ENCODE data around the gene DNM3.

The DNM3 gene

DNA sequence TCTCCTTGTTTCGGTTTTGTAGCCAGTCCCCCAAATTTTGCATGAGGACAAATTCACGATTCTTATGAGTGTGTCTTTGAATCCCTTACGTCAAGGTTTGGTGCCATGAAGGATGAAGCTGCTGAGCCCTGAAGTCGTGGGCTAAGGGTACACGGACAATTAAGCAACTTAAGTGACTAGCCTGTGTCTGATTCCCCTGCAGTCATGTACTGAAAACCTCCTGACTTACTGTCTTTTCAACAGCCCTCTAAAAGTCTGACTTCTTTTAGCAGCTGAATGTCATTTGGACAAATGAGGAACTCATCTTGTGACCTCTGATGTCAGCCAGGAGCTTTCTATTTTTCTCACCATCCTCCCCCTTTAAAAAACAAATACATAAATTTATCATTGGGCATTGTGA, 552.1 kb downstream of the DNM3 start:
- no peak for DNase-seq (ENCODE audit: low read depth, low spot score)

DNA sequence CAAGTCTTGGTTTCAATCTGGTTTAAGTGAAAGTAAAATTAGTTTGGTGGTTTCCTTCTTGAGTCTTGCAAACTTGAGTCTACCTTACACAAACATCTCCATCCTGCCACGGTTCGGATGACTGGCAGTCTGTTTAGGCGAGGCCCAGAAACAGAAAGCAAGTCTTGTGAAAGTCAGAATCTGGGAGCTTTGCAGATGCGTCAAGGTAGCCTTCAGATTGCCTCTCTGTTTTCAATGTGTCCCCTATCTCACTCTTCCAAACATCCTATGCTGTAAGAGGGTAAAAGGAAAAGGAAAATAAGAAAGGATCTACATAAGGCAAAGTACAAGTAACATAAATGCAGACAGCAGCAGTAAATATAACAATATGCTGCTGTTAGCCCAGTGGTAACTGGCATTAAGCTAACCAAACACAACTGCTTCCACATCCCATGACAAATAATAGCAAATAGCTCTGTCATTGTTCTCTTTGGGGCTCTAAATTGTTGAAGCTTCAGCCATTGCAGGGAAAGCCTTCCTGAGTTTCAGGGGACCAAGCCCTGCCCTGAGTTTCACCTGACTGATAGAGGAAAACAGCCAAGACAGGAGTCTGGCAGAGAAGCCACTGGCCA, 552.9 kb downstream of the DNM3 start:
- no peak for DNase-seq (ENCODE audit: low read depth, low spot score)

GRCh38 chr1:172394811-172395210, 553.5 kb downstream of the DNM3 start:
- no peak for DNase-seq (ENCODE audit: low read depth, low spot score)

- DNase-seq (ENCODE audit: low read depth, low spot score): no peak
These were observed 554.3 kb downstream of the DNM3 start for GRCh38 chr1:172395576-172395975.

- no peak for DNase-seq (ENCODE audit: low read depth, low spot score)
These were observed 555.9 kb downstream of the DNM3 start for GRCh38 chr1:172397221-172397620.

- no peak for DNase-seq (ENCODE audit: low read depth, low spot score)
These were observed 556.3 kb downstream of the DNM3 start for GRCh38 chr1:172397633-172398032.

- DNase-seq (ENCODE audit: low read depth, low spot score): no peak
These were observed 556.9 kb downstream of the DNM3 start for GRCh38 chr1:172398193-172398592.

DNA sequence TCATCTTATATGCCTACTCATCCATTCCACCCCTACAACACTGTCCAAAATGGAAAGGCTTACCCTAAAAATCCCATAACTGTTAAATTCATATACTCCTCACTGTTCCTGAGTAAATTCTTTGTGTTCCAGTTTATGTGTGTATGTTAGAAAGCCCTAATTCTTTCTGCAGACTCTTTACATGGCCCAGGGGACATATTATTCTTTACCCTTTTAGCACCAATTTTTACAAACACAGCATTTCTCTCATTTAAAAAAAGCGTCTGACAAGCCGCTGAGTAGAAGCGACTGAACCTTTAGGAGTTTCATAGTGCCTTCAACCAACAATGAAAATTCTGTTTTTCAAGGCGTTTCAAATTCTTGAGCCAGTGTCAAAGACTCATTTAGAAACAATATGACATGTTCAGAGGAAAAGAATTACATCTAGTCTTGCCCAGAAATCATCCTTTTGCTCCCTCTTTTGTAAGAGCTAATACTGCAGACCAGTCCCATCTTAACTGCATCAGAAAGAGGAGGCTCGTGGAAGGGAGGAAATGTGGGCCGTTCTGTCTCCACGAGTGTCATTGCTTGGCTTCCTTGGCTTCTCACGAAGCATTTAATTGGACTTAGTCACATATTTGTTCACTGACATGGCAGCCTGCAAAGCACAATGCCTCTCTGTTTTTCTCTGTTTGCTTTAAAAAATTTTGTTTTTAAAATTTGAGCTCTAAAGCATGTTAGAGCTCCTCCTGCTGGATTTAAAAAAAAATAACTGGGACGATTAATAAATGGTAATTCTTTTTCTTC, 557.9 kb downstream of the DNM3 start:
- DNase-seq (ENCODE audit: low read depth, low spot score): peak; percentile 38

GRCh38 chr1:172399756-172400721, 558.7 kb downstream of the DNM3 start:
- DNase-seq (ENCODE audit: low read depth, low spot score): no peak

- no peak for DNase-seq (ENCODE audit: low read depth, low spot score)
These were observed 559.4 kb downstream of the DNM3 start for GRCh38 chr1:172400722-172401105.

- no peak for DNase-seq (ENCODE audit: low read depth, low spot score)
These were observed 560.2 kb downstream of the DNM3 start for GRCh38 chr1:172401477-172401876.

- DNase-seq (ENCODE audit: low read depth, low spot score): no peak
These were observed 560.6 kb downstream of the DNM3 start for GRCh38 chr1:172401892-172402291.

DNA sequence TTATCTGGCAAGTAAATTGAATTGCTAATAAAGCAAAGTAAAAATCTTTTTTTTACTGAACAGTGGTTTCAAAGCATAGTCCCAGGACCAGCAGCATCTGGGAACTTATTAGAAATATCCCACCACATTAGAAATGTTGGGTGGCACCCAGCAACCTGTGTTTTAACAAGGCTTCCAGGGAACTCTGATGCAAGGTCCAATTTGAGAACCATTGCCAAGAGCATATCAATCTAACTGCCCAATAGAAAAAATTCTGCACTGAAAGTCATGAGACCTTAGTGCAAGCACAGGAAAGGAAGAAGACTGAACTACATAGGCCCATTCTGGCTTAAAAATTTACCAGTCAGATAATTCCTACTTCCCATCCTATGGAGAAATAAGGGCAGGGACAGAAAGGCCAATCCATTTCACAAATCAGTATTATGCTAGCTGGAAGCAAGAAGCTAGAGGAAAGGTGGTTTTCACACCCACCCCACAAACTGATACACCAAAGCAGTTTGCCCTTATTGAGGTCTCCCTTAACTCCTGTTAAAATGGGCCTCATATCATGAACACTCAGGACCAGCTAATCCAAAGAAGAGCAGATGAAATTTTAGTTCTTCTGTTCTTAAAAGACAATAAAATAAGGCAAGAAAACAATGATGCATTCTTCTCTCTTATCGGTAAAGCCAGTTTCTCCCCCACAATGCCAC, 561.7 kb downstream of the DNM3 start:
- no peak for DNase-seq (ENCODE audit: low read depth, low spot score)

DNA sequence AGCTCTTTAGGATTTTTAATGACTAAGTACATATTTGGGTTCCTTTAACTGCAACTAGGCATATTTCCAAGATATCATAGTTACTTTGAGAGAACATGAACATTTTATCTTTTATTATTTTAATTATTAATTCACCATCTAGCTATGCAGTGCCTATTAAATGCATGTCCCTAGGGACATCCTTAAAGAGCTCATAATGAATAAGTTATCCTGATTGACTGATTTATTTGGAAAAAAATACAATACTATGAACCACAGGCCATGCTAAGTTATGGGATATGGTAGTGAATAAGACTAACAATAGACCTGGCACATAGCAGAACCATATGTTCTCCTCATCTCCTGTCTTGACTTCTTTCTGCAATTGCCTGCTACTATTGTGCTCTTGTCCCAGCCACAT, 562.8 kb downstream of the DNM3 start:
- DNase-seq (ENCODE audit: low read depth, low spot score): no peak

- no peak for DNase-seq (ENCODE audit: low read depth, low spot score)
These were observed 564.6 kb downstream of the DNM3 start for GRCh38 chr1:172405912-172406311.

GRCh38 chr1:172406968-172407367, 565.7 kb downstream of the DNM3 start:
- no peak for DNase-seq (ENCODE audit: low read depth, low spot score)

- DNase-seq (ENCODE audit: low read depth, low spot score): no peak
These were observed 567.7 kb downstream of the DNM3 start for GRCh38 chr1:172408958-172409357.

GRCh38 chr1:172410027-172410426, 568.7 kb downstream of the DNM3 start:
- no peak for DNase-seq (ENCODE audit: low read depth, low spot score)

- no peak for DNase-seq (ENCODE audit: low read depth, low spot score)
These were observed 570.6 kb downstream of the DNM3 start for GRCh38 chr1:172411791-172412338.

DNA sequence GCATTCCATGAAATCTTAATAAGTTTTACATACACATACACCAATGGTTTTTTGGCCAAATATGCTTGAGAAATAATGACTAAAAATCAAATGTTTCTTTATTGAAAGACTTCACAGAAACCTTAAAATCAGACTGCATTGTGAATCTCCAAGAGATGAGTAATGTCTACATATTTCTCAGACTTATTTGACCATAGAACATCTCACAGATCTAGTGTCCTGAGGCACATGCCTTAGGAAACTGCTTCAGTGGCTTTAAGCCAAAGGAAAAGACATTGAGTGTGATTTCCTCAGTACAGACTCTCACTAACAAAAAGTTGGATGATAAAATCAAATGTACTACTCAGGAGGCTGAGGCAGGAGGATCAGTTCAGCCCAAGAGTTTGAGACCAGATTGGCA, 573.0 kb downstream of the DNM3 start:
- DNase-seq (ENCODE audit: low read depth, low spot score): no peak

DNA sequence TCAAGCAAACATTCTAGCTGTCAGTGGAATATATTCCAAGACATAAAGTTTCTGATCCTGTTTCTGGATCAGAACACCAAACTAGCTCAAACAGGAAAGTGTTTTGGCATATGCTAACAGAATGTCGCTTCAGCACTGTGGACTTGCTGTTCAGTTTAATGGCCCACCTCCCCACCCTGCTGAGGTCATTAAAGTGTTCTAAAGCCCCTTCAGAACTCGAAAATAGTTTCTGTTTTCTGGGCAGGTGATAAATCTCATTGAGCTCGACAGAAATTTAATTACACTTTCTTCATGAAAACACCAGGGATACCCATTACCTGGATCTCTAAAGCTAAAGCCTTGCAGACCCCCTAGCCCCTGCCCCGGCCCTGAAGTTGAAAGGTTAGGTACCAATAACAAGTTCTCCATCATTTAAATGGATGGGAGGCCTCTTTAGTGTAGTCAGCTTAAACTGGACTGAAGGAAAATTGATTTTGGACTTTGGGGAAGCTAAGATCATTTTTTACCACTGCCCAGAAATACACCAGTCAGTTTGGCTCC, 575.3 kb downstream of the DNM3 start:
- no peak for DNase-seq (ENCODE audit: low read depth, low spot score)

All from brain pericyte (primary cell).